Stimulated activated CD4-positive, alpha-beta T cell treated with anti-CD3 and anti-CD28 coated beads, TNF-alpha, amount 100 ng/mL, for 24 hours (primary cell): Measurements from ENCODE around the gene PCDHB11.
"Not testable (repeated sequence)": the region's sequence is repeated elsewhere in the genome, so short reads cannot be mapped to it uniquely, and the experiment has no call there.

Experiments
- DNase-seq, 3 experiments: peaks; one replicate each; pipeline ENCODE4 v3.0.0-alpha.2; 2020; ENCODE audit warnings: low read depth in 3 of 3

PCDHB11 gene

DNA sequence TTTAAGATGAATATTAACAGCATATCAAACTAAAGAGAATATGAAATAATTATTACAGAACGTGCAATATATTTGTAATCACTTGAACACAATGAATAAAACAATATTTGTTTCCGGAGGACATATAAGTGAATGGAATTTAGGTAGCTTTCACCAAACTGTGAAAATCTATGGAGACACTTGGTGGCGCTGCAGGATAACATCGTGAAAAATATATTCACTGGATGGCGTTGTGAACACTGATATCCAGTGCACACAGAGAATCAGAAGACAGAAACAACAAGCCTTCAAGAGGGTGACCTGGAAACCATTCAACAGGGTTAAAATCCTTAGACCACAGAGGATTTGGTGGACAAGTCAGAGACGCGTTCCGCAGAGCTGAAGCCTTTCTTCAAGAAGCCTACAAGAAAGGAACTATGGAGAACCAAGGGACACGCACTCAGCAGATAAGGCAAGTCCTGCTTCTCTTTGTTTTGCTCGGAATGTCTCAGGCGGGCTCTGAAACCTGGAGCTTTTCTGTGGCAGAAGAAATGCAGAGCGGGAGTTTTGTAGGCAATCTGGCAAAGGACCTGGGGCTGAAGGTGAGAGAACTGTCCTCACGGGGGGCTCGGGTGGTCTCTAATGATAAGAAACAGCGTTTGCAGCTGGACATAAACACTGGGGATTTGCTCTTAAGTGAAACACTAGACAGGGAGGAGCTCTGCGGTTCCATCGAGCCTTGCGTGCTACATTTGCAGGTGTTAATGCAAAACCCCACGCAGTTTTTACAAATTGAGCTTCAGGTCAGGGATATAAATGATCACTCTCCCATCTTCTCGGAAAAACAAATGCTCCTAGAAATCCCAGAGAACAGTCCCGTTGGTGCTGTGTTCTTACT lies at the start of gene PCDHB11:
Gene PCDHB11 (plus strand): TSS at position 269 of the 877 bp plus-strand sequence. CDS start 148 bp downstream, at position 417.
- DNase-seq, result no peak

DNA sequence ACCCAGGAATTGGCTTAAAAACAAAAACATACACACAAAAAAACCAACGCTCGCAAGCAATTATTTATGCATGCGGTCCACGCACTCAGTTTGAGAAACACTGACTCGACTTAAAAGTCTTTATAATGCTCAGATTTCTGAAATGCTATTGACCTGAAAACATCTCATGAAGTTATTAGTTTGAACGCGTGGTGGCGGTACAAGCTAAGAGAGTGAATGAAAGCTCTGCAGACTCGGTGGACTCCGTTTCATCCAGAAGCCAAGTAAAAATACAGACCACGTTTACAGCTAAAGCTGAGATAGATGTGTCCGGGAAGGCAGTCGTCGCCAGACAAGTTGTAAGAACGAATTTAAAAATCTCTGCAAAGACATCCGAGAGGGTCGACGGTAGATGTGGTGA lies 49.6 kb upstream of the PCDHB11 start, which contains the start of gene PCDHB6:
Gene PCDHB6 (plus strand): TSS at position 246 of the 400 bp plus-strand sequence. CDS start 201 bp downstream, outside the sequence.
- DNase-seq, result no peak

DNA sequence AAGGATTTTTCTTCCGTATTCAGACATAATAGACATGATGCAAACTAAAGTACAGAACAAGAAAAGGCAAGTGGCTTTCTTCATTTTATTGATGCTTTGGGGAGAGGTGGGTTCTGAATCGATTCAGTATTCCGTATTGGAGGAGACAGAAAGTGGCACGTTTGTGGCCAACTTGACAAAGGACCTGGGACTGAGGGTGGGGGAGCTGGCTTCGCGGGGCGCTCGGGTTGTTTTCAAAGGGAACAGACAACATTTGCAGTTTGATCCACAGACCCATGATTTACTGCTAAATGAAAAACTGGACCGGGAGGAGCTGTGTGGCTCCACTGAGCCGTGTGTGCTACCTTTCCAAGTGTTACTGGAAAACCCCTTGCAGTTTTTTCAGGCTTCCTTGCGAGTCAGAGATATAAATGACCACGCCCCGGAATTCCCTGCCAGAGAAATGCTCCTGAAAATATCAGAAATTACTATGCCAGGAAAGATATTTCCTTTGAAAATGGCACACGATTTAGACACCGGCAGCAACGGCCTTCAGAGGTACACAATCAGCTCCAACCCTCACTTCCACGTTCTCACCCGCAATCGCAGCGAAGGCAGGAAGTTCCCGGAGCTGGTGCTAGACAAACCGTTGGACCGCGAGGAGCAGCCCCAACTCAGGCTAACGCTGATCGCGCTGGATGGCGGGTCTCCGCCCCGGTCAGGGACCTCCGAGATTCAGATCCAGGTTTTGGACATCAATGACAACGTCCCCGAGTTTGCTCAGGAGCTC lies 49.0 kb upstream of the PCDHB11 start:
- no peak for DNase-seq

GRCh38 chr5:141150993-141151325 lies 48.5 kb upstream of the PCDHB11 start:
- DNase-seq, result no peak

DNA sequence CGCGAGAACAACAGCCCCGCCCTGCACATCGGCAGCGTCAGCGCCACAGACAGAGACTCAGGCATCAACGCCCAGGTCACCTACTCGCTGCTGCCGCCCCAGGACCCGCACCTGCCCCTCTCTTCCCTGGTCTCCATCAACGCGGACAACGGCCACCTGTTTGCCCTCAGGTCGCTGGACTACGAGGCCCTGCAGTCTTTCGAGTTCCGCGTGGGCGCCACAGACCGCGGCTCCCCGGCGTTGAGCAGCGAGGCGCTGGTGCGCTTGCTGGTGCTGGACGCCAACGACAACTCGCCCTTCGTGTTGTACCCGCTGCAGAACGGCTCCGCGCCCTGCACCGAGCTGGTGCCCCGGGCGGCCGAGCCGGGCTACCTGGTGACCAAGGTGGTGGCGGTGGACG lies 47.8 kb upstream of the PCDHB11 start:
- not testable (repeated sequence) for DNase-seq

DNA sequence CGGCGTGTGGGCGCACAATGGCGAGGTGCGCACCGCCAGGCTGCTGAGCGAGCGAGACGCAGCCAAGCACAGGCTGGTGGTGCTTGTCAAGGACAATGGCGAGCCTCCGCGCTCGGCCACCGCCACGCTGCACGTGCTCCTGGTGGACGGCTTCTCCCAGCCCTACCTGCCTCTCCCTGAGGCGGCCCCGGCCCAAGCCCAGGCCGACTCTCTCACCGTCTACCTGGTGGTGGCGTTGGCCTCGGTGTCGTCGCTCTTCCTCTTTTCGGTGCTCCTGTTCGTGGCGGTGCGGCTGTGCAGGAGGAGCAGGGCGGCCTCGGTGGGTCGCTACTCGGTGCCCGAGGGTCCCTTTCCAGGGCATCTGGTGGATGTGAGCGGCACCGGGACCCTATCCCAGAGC lies 47.3 kb upstream of the PCDHB11 start:
- not testable (repeated sequence) for DNase-seq

DNA sequence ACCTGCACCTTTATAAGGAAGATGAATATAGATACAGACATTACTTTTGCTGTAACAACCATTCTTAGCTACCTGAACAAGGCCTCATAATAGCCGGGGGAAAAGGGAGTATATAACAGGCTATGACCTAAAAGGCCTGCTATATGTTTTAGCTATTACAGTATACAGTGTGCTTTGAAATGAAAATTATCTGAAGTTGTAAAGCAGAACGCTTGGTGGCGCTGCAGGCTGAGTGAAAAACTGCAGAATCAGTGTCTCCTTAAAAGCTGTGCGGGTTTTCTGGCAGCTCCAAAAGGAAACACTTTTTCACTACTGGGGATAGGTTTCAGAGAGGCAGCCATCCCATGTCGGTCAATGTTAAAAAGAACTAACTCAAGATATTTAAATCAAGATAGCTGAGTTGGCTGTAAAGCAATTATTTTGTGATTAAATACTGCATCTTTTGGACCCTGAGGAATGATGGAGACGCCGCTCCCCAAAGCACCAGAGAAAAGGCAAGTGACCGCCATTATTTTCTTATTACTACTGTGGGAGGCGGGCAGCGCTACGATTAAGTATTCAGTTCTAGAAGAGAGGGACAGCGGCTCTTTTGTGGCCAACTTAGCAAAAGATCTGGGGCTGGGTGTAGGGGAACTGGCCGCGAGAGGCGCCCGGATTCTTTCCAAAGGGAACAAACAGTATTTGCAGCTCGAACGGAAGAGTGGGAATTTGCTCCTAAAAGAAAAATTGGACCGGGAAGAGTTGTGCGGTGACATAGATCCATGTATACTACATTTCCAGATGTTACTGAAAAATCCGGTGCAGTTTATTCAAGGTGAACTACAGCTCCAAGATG lies 43.7 kb upstream of the PCDHB11 start:
- no peak for DNase-seq

DNA sequence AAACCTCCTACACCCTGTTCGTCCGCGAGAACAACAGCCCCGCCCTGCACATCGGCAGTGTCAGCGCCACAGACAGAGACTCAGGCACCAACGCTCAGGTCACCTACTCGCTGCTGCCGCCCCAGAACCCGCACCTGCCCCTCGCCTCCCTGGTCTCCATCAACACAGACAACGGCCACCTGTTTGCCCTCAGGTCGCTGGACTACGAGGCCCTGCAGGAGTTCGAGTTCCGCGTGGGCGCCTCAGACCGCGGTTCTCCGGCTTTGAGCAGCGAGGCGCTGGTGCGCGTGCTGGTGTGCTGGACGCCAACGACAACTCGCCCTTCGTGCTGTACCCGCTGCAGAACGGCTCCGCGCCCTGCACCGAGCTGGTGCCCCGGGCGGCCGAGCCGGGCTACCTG lies 42.1 kb upstream of the PCDHB11 start:
- DNase-seq, result not testable (repeated sequence)

GRCh38 chr5:141157901-141158300 lies 41.5 kb upstream of the PCDHB11 start:
- DNase-seq, result not testable (repeated sequence)

GRCh38 chr5:141172381-141173204 lies 26.8 kb upstream of the PCDHB11 start, which contains the start of gene PCDHB7:
Gene PCDHB7 (plus strand): TSS chr5:141172644. CDS start chr5:141172836, 192 bp downstream.
- no peak for DNase-seq

DNA sequence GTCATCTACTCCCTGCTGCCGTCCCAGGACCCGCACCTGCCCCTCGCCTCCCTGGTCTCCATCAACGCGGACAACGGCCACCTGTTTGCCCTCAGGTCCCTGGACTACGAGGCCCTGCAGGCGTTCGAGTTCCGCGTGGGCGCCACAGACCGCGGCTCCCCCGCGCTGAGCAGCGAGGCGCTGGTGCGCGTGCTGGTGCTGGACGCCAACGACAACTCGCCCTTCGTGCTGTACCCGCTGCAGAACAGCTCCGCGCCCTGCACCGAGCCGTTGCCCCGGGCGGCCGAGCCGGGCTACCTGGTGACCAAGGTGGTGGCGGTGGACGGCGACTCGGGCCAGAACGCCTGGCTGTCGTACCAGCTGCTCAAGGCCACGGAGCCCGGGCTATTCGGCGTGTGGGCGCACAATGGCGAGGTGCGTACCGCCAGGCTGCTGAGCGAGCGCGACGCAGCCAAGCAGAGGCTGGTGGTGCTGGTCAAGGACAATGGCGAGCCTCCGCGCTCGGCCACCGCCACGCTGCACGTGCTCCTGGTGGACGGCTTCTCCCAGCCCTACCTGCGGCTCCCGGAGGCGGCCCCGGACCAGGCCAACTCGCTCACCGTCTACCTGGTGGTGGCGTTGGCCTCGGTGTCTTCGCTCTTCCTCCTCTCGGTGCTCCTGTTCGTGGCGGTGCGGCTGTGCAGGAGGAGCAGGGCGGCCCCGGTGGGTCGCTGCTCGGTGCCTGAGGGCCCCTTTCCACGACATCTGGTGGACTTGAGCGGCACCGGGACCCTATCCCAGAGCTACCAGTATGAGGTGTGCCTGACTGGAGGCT lies 24.9 kb upstream of the PCDHB11 start:
- not testable (repeated sequence) for DNase-seq

DNA sequence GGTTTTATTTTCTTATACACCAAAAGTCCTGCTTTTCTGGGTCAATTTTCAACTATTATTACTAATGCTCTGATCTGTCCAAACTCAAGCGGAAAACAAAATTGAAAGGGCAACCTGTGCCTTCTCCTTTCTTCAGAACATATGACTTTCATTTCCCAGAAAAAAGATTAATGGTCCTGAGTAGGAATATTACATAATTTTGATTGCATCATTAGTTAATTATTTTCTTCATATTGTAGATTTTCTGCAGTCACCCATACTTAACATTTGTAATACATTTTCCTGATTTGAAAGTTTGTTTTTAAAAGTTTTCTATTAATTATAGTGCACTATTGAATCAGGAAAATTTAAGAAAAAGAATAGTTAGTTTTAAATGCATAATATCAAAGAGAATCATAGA lies 23.5 kb upstream of the PCDHB11 start:
- no peak for DNase-seq

DNA sequence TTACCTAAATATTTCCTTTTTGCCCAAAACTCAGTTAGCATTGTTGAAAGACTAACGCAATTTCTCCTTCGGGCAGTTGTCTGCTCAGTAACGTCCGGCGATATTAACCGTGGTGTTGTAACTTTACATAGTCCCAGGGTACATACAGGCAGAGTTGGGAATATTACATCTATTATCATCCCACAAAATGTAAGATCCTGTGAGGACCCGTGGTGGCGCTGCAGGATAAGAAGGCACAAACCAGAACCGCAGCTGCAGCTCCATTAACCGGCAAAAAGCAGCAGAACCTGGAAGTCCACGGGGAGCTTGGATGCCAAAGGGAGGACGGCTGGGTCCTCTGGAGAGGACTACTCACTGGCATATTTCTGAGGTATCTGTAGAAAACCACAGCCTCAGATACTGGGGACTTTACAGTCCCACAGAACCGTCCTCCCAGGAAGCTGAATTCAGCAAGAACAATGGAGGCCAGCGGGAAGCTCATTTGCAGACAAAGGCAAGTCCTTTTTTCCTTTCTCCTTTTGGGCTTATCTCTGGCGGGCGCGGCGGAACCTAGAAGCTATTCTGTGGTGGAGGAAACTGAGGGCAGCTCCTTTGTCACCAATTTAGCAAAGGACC lies 21.7 kb upstream of the PCDHB11 start, which contains the start of gene PCDHB8:
Gene PCDHB8 (plus strand): TSS at position 214 of the 615 bp plus-strand sequence. CDS start 245 bp downstream, at position 459.
- not testable (repeated sequence) for DNase-seq

GRCh38 chr5:141179371-141179770 lies 20.1 kb upstream of the PCDHB11 start:
- not testable (repeated sequence) for DNase-seq

- DNase-seq, result not testable (repeated sequence)
These were observed 19.6 kb upstream of the PCDHB11 start for GRCh38 chr5:141179876-141180275.

- no peak for DNase-seq
These were observed 19.1 kb upstream of the PCDHB11 start for GRCh38 chr5:141180313-141180712.

GRCh38 chr5:141182248-141182647 lies 17.2 kb upstream of the PCDHB11 start, which contains the start of gene PCDHB16:
Gene PCDHB16 (plus strand): TSS chr5:141182387. CDS start chr5:141182560, 173 bp downstream.
- DNase-seq, result no peak

DNA sequence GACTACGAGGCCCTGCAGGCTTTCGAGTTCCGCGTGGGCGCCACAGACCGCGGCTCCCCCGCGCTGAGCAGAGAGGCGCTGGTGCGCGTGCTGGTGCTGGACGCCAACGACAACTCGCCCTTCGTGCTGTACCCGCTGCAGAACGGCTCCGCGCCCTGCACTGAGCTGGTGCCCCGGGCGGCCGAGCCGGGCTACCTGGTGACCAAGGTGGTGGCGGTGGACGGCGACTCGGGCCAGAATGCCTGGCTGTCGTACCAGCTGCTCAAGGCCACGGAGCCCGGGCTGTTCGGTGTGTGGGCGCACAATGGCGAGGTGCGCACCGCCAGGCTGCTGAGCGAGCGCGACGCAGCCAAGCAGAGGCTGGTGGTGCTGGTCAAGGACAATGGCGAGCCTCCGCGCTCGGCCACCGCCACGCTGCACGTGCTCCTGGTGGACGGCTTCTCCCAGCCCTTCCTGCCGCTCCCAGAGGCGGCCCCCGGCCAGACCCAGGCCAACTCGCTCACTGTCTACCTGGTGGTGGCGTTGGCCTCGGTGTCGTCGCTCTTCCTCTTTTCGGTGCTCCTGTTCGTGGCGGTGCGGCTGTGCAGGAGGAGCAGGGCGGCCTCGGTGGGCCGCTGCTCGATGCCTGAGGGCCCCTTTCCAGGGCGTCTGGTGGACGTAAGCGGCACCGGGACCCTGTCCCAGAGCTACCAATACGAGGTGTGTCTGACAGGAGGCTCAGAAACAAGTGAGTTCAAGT lies 15.1 kb upstream of the PCDHB11 start:
- not testable (repeated sequence) for DNase-seq
